NCI-H1105 (cell line): Measurements from ENCODE around the gene B2M.
"Not testable (repeated sequence)": the region's sequence is repeated elsewhere in the genome, so short reads cannot be mapped to it uniquely, and the experiment has no call there.

Experiments
- DNase-seq: peaks from one replicate; lab custom pipeline; 2025; lab: John Stamatoyannopoulos, UW

The B2M gene

GRCh38 chr15:44726136-44726535, 14.8 kb downstream of the B2M start:
- no peak for DNase-seq

GRCh38 chr15:44726568-44727484, 15.5 kb downstream of the B2M start:
- DNase-seq = no peak

- no peak for DNase-seq
Observed at GRCh38 chr15:44727485-44728231, 16.3 kb downstream of the B2M start.

GRCh38 chr15:44728232-44728575, 16.9 kb downstream of the B2M start:
- DNase-seq = not testable (repeated sequence)

- peak; percentile 84 for DNase-seq
Observed at GRCh38 chr15:44728576-44729407, 17.5 kb downstream of the B2M start.

- peak; percentile 20 for DNase-seq
Observed at GRCh38 chr15:44729408-44730127, 18.3 kb downstream of the B2M start.

GRCh38 chr15:44734839-44735481, 23.6 kb downstream of the B2M start:
- no peak for DNase-seq

GRCh38 chr15:44735482-44736180, 24.3 kb downstream of the B2M start:
- no peak for DNase-seq

GRCh38 chr15:44736181-44736765, 25.0 kb downstream of the B2M start, which contains the start of gene TRIM69:
TSS of gene TRIM69 (plus strand) at chr15:44736528. CDS start at chr15:44736705, 177 bp downstream.
- no peak for DNase-seq

GRCh38 chr15:44738340-44738984, 27.1 kb downstream of the B2M start:
- peak; percentile 11 for DNase-seq

GRCh38 chr15:44739222-44739847, 28.0 kb downstream of the B2M start:
- DNase-seq = not testable (repeated sequence)

GRCh38 chr15:44743454-44743853, 32.1 kb downstream of the B2M start:
- DNase-seq = not testable (repeated sequence)

GRCh38 chr15:44753345-44753744, 42.0 kb downstream of the B2M start:
- no peak for DNase-seq

- no peak for DNase-seq
Observed at GRCh38 chr15:44763187-44763586, 51.9 kb downstream of the B2M start.

GRCh38 chr15:44763848-44764247, 52.5 kb downstream of the B2M start:
- no peak for DNase-seq

GRCh38 chr15:44765036-44765435, 53.7 kb downstream of the B2M start:
- DNase-seq = no peak
